ENCODE data around the gene GUCY2D.
A peak's percentile ranks its signal among the peaks of the same experiment; 100 is the strongest.

The GUCY2D gene

DNA sequence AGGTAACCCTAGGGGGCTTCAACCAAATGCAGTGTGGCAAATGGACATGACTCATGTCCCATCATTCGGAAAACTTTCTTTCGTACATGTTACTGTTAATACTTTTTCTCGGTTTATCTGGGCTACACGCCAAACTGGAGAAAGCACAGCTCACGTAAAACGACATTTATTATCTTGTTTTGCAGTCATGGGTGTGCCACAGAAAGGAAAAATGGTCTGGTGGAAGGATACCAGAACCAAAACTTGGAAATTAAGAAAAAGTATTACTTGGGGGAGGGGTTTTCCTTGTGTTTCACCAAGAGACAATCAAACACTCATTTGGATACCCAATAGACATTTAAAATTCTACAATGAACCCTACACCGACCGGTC is 60.0 kb downstream of the GUCY2D start:
- Mint-ChIP-seq H3K9me3 (peaks cover 3% of the 10 kb centered on the region), H3K4me1 (peaks cover 15% of the 10 kb centered on the region), H3K4me3 (peak overlapping the region; percentile 31), H3K27me3 (ENCODE audit: low read depth, poor library complexity) (peaks cover 97% of the 10 kb centered on the region), H3K27ac (no peak overlapping the region), H3K36me3 (ENCODE audit: low read depth) (no peaks in the 10 kb centered on the region)
- TF ChIP-seq, protein P1, sequence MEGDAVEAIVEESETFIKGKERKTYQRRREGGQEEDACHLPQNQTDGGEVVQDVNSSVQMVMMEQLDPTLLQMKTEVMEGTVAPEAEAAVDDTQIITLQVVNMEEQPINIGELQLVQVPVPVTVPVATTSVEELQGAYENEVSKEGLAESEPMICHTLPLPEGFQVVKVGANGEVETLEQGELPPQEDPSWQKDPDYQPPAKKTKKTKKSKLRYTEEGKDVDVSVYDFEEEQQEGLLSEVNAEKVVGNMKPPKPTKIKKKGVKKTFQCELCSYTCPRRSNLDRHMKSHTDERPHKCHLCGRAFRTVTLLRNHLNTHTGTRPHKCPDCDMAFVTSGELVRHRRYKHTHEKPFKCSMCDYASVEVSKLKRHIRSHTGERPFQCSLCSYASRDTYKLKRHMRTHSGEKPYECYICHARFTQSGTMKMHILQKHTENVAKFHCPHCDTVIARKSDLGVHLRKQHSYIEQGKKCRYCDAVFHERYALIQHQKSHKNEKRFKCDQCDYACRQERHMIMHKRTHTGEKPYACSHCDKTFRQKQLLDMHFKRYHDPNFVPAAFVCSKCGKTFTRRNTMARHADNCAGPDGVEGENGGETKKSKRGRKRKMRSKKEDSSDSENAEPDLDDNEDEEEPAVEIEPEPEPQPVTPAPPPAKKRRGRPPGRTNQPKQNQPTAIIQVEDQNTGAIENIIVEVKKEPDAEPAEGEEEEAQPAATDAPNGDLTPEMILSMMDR (IDR thresholded peaks at IDR 0.05), result no peak
- no peak for DNase-seq

DNA sequence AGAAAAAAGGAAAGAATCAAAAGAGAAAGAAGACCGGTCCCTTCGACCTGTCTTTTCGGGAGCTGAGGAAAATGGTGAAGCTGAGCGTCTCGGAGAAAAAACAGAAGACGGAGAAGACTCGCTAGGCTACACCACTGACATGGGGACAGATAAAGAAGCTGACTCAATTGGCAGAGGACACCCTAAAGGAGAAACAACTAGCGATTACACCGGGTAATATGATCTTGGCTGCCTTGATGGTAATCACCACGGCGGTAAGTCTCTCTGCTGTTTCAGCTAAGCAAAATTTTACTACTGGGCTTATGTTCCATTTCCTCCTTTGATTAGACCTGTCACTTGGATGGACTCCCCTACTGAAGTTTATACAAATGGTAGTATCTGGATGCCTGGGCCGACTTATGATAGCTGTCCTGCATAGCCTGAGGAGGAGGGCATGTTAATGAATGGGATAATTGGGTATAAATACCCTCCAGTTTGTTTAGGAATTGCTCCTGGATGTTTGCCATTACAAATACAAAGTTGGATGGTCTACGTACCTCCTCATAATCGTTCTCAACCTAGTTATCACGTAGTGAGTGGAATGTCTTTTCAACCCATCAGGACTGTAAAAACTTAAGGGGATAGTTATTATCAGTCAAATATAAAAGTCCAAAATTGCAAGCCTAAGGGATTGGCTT is 60.5 kb downstream of the GUCY2D start:
- no peaks in the 10 kb centered on the region for H3K36me3 Mint-ChIP-seq (ENCODE audit: low read depth)
- TF ChIP-seq, protein P1 (IDR thresholded peaks at IDR 0.05), result no peak
- no peak for DNase-seq
- peaks cover 14% of the 10 kb centered on the region for H3K4me1 Mint-ChIP-seq
- H3K9me3 Mint-ChIP-seq, result peaks cover 3% of the 10 kb centered on the region
- peak overlapping the region; percentile 31 for H3K4me3 Mint-ChIP-seq
- no peak overlapping the region for H3K27ac Mint-ChIP-seq
- H3K27me3 Mint-ChIP-seq (ENCODE audit: low read depth, poor library complexity), result peaks cover 99% of the 10 kb centered on the region

DNA sequence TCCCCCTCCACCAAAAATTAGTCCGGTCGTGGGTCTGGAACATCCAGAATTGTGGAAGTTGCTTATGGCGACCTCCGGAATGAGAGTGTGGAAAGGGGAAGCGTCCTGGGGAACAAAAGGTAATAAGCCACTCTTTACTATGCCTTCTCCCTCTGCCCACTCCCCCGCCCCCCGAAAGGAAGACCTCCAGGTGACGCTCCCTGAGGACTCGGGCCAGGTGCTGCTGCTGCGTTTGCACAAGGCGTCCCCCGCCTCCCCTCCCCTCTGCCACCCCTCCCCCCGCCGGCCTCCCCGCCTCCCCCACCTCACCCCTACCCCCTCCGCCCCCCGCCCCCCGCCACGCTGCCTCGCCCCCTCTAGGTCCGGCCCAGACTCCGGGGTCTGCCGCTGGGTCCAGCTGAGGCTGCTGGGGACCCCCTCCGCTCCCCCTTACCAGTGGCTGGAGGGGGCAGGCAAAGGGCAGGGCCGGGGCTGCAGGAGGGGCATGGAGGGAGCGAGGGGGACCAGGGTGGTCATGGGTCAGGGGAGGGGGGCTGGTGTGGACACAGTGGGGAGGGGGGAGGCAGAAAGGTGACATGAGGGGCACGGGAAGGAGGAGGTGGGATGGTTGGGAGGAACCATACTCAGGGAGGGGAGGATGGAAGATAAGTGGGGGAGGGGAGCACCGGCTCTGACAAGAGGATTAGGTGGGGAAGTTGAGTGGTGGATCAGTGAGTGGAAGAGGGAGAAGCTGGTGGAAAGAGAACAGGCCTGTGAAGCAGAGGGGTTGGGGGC is 61.5 kb downstream of the GUCY2D start:
- H3K36me3 Mint-ChIP-seq (ENCODE audit: low read depth), result no peaks in the 10 kb centered on the region
- H3K4me3 Mint-ChIP-seq, result peak overlapping the region; percentile 15
- no peak overlapping the region for H3K27ac Mint-ChIP-seq
- DNase-seq, result no peak
- TF ChIP-seq, protein P1 (IDR thresholded peaks at IDR 0.05), result no peak
- H3K4me1 Mint-ChIP-seq, result peaks cover 14% of the 10 kb centered on the region
- peaks cover 3% of the 10 kb centered on the region for H3K9me3 Mint-ChIP-seq
- H3K27me3 Mint-ChIP-seq (ENCODE audit: low read depth, poor library complexity), result peaks cover 99% of the 10 kb centered on the region

DNA sequence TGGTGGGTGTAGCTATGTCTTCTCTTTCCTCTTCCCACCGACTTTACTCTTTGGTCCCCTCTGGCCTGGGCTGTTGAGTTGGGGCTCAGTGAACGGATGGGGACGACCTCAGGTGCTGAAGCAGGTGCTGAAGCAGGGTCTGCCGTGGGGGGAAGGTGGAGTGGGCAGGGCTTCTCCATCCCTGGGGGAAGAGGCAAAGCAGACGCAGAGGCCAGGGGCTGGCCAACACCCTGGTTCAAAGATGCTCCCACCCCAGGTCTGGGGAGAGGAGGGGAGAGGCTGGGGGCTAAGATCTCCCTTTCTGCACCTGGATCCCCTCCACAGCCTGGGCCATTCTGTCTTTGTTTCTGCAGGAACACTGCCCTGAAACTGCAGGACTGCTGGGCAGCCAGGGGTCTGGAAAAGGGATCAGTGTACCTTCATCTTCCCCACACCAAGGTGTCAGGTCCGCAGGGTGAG is 62.2 kb downstream of the GUCY2D start:
- DNase-seq, result no peak
- TF ChIP-seq, protein P1 (IDR thresholded peaks at IDR 0.05), result no peak
- no peak overlapping the region for H3K27ac Mint-ChIP-seq
- no peaks in the 10 kb centered on the region for H3K36me3 Mint-ChIP-seq (ENCODE audit: low read depth)
- H3K4me3 Mint-ChIP-seq, result peak overlapping the region; percentile 15
- H3K9me3 Mint-ChIP-seq, result peaks cover 3% of the 10 kb centered on the region
- H3K27me3 Mint-ChIP-seq (ENCODE audit: low read depth, poor library complexity), result peaks cover 99% of the 10 kb centered on the region
- peaks cover 14% of the 10 kb centered on the region for H3K4me1 Mint-ChIP-seq

DNA sequence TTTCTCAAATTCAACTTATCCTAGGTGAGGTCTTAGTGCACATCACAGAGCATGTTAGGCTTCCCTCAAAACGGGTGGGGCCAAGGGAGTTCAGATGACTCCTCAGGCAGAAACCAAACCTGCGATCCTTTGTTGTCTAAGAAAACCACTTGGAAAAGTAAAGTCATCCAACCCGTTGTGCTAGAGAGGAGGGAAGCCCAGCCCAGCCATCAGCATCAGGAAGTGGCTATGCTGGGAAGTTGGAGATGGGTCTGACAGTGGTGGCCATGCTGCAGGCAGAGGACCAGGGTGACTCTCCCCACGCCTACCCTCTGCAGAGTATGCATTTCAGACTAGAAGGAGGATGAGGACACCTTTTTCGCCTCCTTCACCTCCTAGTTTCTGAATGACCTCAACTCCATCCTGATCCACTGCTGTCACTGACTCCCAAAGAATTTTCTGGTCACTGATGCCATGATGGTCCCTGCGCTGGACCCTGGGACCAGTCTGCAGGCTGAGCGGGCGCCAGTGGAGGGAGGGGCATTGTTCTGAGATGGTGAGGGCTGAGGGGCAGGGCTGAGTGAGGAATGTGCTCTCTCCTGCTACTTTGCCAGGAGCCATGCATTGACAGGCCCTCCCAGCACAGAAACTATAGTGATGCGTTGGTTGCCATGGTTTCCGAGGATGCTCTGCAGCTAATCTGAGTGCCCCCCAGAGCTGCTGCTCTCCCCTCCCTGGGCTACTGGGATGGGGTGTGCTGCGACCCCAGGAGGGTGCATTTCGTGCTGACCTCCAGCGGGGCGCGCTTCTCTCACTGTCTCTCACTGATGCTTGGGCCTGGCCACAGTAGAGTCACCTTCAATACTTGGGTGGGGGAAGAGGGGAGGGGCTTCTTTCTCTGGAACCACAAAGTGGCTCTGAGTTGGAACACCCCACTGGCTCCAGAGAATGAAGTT is 64.7 kb downstream of the GUCY2D start:
- Mint-ChIP-seq H3K4me1 (peaks cover 16% of the 10 kb centered on the region), H3K36me3 (ENCODE audit: low read depth) (no peaks in the 10 kb centered on the region), H3K9me3 (peaks cover under 1% of the 10 kb centered on the region), H3K27me3 (ENCODE audit: low read depth, poor library complexity) (peaks cover 99% of the 10 kb centered on the region), H3K27ac (no peak overlapping the region), H3K4me3 (no peak overlapping the region)
- DNase-seq, result no peak
- TF ChIP-seq, protein P1 (IDR thresholded peaks at IDR 0.05), result no peak

Measured in nephron progenitor cell (in vitro differentiated cells).